Astrocyte of the cerebellum (primary cell): ENCODE measurements around the gene DDO.

Source experiments
- DNase-seq: peaks from one replicate; pipeline ENCODE4 v3.0.0-alpha.2; 2011; ENCODE audit warnings: low read depth
- H3K4me3 ChIP-seq: 2 replicates; pipeline ENCODE4 v1.5.1; 2011; ENCODE audit warnings: mild to moderate bottlenecking, low read depth, low read length, moderate library complexity
- in situ Hi-C: cut with HindIII; loops from 2 replicates; pipeline ENCODE4 v1.10.0; 2017; ENCODE audit warnings: low sequenced_read_pairs
- TF ChIP-seq, protein P1 (sequence below): IDR thresholded peaks from 2 replicates; pipeline ENCODE4 v1.5.1; 2012; ENCODE audit warnings: low read length, low read depth, moderate library complexity, mild to moderate bottlenecking; ENCODE audit errors: missing control alignments

The DDO gene

DNA sequence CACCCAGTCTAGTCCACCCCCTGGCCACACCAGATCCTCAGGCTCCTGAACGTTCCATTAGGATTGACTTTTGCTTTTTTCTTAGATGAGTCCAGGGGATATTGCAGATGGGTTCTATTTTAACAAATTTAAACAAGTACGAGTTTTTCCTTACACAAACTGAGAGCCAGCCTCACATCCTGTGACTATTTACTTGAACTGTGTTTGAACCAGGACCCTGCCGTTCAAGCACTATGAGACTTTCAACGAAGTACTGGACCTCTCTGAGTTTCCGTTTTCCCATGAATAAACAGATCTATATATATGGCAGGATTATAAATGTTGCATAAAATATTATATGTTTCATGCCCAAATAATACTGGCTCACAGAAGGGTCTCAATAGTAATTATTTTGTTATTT, 55.8 kb downstream of the DDO start:
- TF ChIP-seq, protein P1, sequence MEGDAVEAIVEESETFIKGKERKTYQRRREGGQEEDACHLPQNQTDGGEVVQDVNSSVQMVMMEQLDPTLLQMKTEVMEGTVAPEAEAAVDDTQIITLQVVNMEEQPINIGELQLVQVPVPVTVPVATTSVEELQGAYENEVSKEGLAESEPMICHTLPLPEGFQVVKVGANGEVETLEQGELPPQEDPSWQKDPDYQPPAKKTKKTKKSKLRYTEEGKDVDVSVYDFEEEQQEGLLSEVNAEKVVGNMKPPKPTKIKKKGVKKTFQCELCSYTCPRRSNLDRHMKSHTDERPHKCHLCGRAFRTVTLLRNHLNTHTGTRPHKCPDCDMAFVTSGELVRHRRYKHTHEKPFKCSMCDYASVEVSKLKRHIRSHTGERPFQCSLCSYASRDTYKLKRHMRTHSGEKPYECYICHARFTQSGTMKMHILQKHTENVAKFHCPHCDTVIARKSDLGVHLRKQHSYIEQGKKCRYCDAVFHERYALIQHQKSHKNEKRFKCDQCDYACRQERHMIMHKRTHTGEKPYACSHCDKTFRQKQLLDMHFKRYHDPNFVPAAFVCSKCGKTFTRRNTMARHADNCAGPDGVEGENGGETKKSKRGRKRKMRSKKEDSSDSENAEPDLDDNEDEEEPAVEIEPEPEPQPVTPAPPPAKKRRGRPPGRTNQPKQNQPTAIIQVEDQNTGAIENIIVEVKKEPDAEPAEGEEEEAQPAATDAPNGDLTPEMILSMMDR: no peak
- H3K4me3 ChIP-seq: no peak overlapping the region
- DNase-seq: no peak
- in situ Hi-C loops: no loop called here

DNA sequence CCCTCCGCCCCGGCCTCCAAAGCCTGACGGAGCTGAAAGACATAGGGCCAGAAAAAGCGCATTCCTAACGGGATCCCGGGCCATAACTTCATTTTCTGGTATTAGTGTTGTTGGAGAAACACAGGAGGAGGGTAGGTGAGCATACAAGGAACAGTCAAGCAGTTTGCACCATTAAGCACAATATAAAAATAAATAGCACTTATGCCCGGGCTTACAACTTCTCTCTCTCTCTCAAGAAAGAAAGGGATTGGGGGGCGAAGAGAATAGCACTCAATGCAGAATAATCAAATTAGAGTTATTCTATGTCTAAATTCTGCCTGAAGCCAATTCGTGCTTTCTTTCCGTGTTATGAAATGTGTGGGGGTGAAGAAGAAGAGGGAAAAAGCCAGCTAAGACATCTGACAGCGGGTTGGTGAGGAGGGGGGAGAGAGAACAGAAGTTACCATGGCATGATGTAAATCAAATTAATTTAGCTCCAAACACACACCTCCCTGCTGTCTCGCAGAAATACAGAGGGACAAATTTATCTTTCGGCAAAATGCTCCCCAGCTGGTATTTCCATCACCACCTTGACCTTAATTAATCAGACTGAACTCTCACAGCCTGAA, 56.7 kb downstream of the DDO start:
- TF ChIP-seq, protein P1: no peak
- in situ Hi-C loops: no loop called here
- peak overlapping the region; percentile 42 for H3K4me3 ChIP-seq
- DNase-seq: no peak

DNA sequence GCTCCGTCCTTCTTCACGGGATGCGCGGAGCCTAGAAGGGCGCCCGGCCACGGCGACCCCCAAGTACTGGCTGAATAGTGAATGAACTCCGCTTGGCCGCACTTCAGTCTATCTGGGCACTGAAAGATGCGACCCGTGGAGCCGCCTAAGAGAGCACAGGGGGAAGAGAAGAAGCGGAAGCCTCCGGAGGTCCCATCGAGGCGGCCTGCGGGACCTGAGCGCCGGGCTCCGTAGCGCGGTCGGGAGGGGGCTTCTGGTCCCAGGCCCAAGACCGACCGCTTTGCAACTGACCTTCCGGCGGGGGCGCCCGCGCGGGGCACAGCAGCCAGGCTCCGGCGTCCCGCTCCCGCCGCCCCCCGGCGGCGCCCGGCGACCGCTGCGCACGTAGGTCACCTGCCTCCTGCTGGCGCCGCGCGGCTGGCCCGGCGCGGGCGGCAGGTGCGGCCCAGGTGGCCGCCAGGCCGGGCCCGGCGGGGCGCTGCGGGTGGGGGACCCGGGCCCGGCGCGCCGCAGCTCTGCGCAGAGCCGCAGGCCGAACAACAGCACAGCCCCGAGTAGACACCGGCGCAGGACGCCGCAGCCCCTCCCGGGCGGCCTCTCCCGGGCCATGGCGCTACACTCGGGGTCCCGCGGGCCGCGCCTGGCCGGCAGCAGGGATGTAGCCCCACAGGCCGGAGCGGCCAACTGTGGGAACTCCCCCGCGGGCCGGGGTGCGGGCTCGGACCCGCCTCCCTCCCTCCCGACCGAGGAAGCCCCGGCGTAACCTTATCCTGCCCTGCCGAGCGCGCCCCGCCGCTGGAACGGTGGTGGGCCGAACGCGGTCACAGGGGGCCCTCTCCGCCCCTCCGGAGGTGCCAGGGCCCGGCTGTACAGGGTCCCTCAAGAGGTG, 57.5 kb downstream of the DDO start, which contains the start of gene METTL24:
TSS of gene METTL24 (minus strand) at position 686 of the 889 bp plus-strand sequence. CDS start at position 609, 77 bp downstream.
- in situ Hi-C loops: no loop called here
- DNase-seq: no peak
- H3K4me3 ChIP-seq: peak within 1 kb of the TSS; percentile 42
- TF ChIP-seq, protein P1: no peak

GRCh38 chr6:110357298-110357663, 58.1 kb downstream of the DDO start:
- DNase-seq: no peak
- in situ Hi-C loops: no loop called here
- TF ChIP-seq, protein P1: no peak
- H3K4me3 ChIP-seq: peak overlapping the region; percentile 39

- no peak for DNase-seq
- TF ChIP-seq, protein P1: no peak
- no peak overlapping the region for H3K4me3 ChIP-seq
- in situ Hi-C loops: no loop called here
Measured at GRCh38 chr6:110356778-110357177, 58.6 kb downstream of the DDO start.

- H3K4me3 ChIP-seq: no peak overlapping the region
- TF ChIP-seq, protein P1: no peak
- DNase-seq: no peak
- in situ Hi-C loops: no loop called here
Measured at GRCh38 chr6:110355727-110356126, 59.6 kb downstream of the DDO start.
